HG02852 (cell line): Measurements from ENCODE around the gene OSBPL7.

Experiments used
- ATAC-seq: cut with Tn5 transposase; IDR thresholded peaks from one replicate; pipeline ENCODE4 v1.9.1; 2021; ENCODE audit warnings: mild to moderate bottlenecking, moderate library complexity; ENCODE audit not compliant: unreplicated experiment

The OSBPL7 gene, protein sequence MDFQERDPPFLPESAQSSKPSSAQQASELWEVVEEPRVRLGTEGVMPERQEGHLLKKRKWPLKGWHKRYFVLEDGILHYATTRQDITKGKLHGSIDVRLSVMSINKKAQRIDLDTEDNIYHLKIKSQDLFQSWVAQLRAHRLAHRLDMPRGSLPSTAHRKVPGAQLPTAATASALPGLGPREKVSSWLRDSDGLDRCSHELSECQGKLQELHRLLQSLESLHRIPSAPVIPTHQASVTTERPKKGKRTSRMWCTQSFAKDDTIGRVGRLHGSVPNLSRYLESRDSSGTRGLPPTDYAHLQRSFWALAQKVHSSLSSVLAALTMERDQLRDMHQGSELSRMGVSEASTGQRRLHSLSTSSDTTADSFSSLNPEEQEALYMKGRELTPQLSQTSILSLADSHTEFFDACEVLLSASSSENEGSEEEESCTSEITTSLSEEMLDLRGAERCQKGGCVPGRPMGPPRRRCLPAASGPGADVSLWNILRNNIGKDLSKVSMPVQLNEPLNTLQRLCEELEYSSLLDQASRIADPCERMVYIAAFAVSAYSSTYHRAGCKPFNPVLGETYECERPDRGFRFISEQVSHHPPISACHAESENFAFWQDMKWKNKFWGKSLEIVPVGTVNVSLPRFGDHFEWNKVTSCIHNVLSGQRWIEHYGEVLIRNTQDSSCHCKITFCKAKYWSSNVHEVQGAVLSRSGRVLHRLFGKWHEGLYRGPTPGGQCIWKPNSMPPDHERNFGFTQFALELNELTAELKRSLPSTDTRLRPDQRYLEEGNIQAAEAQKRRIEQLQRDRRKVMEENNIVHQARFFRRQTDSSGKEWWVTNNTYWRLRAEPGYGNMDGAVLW

DNA sequence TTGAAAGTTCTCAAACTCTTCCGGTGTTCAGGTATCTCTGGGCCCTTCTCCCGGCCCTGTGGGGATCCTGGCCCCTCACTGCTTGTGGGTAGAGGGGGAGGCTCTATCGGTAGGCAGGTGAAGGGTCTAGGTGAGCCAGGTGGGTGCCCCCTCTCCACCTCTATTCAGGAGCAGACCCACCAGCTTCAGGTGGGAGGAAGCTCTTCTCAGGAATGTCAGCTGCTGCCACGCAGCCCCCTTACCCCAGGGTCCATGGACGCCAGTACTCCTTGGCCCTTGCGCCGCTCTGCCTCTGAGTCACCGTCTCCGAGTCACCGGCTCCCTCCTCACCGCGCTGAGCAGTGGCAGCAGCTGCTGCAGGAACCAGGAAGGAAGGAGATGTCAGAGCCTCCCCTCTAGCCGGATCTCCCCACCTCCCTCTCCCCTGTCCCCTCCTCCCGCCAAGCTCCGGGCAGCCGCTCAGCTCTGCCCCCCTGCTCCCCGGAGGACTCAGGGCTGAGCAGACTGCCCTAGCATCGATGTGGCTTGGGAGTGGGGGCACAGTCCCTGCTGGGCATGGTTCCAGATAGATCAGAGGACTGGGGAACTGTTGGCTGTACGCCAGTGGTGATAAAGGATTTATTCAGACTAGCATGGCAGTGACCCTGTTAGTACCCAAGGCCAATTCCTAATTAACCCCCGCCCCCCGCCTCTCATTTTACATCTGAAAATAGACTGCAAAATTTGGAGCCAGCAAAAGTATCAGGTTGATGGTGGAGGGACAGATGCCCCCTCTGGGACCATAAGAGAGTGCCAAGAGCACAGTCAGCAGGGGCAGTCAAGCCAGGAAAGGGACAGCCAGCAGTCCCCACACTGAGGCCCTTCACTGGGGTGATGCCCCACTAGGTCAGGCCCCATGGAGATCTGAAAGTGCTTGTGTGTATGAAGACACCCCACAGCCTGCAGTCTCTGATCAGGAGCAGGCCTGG, at the start of gene OSBPL7:
TSS of gene OSBPL7 (minus strand) at position 371 of the 968 bp plus-strand sequence. CDS start 1,516 bp downstream, outside the sequence.
- peak; percentile 85 for ATAC-seq

DNA sequence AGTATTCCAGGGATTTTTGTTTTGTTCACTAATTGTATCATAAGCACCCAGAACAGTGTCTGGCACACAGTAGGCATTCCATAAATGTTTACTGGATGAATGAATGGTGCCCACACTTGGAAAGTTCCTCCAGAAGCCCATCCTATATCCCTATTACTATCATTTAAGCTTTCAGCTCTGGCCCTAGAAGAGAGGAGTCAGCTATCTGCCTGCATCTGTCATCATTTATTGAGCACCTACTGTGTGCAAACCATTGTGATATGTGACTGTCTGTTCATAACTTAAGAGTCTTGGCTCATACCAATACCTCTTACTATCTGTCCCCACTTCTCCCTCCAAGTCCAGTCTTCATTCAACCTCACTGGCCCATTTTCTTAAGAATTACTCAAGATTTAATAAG, 49.5 kb upstream of the OSBPL7 start:
- ATAC-seq, result no peak

DNA sequence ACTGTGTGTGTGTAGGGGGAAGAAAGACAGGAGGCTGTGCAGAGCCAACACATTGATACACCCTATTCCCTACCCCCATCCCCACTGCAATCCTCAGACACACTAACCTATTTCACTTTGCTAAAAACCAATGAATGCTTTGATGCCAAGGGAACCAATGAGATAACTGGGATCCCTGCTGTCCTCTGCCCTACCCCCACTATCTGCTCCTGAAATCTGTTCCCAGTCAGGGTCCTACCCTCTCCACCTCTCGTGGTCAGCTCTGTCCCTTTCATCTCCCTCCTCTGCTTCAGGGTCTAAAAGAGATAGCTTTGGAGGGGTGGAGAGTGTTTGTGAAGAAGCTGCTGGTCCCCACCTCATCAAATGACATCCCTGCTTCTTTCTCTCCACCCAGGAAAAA, 48.5 kb upstream of the OSBPL7 start:
- ATAC-seq, result no peak

DNA sequence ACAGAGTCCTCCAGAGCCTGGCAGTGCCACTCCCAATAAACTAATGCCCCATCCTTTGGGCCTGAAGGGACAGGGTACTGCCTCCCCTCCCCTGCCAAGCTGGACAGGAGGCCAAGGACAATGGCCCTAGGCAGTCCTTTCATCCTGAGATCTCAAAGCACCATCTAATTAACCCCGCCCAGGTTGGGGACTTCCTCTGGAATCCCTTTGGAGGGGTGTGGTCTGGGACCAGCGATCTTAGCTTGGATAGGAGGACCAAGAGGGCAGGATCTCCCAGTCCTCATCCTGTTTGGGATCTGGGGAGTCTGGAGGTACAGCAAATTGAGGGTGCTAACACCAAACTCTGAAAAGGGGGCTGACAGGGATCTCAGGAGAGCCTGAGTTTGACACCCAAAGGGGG, 47.5 kb upstream of the OSBPL7 start:
- no peak for ATAC-seq

DNA sequence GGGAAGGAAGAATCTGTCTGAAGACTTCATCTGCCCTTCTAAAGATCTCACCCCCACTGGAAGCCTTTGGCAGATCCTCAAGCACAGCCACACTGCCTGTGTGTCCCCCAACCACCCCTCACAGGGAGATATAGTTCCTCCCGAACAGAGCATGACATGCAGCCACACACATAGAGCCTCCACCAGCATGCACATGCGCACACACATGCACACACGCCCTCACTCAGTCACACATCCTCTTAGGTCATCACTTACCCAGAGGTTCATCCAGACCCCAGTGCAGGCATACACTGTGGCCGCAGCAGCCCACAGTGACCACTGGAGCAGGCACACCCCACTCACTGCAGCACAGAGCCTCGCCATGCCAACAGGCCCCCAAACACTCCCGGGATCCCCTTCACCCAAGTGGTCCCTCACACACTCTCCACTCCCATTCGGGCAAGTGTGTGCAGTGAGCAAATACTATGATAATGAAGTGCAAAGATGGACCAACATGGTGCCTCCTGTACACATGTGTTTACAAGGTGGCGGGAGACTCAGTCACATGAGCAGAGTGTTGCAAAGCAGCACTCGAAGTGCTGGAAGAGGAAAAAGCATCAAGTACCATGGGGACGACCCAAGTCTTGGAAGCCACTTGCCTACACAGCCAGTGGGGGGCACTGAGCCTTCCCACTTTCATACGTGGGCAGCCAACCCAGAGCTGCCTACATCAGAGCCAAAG, 46.4 kb upstream of the OSBPL7 start:
- ATAC-seq, result no peak

DNA sequence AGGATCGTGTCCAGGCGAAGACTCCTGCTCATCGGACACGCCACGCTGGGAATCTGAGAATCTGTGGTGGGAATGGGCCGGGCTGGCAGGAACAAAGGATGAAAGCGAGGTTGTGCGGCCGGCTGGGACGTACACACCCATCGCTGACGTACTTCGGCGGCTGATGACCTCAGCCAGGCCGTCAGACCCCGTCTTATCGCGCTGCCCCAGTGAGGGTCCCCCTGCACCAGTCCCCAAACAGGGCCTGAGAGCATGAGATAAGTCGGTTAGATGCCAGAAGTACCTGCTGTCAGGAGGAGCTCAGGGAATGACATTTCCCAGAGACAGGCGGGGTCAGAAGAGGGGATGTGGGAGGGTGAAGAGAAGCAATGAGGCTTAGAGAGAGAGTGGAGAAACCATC, 45.3 kb upstream of the OSBPL7 start:
- ATAC-seq, result no peak

DNA sequence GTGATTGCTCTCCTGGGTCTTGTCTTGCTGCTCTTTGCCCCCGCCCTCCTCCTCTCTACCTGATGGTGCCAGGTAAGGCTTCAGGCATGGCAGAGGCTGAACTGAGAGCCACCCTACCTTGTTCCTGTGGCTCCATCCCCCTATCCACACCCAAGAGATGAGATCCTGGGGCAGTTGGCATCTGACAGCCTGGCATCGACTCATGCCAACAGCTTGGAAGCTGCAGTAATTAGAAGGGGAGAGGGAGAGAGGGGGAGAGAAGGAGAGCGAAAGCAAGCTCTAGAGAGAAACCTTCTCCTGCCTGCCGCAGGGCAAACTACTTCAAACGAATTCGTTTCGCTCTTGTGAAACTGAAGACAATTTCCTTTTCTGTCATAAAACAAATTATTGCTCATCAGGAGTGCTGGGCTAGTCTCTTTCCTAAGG, 43.2 kb upstream of the OSBPL7 start:
- ATAC-seq, result no peak

DNA sequence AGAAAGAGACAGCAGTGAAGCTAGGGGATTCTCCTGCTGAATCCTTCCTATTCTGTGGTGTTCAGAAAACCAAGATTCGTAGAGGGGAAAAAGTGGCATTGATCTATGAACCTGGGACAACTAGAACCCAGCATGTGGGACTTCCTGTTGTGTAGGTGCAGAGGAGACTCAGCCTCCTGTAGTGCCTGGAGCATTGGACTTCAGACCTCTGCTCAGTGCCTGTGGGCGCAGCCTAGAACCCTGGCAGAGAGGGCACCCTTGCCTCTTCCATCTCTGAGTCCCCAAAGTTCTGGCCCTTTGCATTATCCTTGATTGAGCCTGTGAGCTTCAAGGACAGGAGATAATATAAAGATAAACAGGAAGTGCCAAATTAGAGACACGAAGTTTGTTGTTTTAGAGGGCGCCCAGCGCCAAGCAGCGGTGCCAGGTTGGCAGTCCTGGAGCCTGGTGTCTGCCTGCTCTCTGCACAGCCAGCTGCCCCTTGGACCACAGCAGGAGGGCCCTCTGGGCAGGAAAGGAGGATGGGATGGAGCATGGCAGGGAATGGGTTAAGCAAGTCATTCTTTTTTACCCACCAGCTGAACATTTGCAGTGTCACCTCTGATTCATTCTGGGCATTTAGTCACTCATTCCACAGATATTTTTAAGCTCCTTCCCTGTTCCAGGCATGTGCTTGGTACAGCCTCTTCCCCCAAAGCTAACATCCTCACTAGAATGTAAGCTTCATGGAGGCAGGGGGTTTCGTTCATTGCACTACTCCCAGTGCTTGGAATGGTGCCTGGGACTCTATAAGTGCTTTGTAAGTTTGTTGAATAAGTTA, 41.2 kb upstream of the OSBPL7 start:
- no peak for ATAC-seq

DNA sequence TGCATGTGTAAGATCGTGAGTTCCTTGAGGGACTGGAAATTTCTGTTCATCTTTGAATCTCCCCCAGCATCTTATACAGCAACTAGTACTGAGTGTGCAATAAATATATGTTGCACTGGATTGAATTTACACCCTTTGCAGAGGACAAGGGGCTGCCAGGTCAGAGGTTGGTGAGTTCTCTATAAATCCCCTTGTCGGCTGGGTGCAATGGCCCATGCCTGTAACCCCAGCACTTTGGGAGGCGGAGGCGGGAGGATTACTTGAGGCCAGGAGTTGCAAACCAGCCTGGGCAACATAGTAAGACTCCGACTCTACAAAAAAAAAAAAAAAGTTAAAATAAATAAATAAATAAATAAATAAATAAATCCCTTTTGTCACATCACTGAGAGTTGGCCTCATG, 38.8 kb upstream of the OSBPL7 start:
- ATAC-seq, result no peak

DNA sequence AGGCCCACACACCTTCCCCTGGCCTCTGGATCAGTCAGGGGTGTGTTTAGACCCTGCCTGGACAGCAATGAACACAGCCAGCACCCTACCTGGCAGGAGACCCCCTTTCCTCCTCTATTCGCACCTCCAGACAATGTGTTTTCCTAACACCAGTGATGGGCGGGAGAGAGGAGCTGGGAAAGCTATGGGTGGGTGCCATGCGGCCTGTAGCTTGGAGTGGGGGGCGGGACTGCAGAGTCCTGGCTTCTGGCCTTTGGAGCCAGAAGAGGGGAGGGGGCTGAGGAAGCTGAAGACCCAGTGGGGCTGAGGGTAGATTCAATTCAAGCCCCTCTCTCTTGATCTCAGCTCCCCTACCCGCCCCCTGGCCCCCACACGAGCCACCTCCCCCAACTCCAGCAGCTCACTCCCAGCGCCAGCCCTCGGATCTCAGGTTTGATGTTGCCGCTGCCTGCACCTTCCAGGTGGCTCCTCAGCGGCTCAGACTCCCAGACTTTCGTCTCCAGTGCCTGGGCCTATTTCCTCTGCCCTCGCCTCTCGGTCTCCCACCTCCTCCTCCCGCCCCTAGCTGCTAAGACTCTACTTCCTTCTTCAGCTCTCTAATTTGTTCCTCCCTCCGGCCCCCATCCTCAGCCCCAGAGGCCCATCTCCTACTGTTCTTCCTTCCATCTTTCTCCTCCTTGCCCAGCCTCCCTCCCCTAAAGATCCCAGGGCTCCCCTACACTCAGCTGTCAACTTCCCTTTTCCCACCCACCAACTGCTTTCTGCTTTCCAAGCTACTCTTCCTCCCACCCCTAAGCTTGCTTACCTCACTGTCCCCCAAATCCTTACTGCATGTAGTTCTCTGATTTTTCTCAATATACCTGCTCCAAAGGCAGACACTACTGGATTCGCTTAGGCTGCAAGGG, 36.2 kb upstream of the OSBPL7 start:
- no peak for ATAC-seq

DNA sequence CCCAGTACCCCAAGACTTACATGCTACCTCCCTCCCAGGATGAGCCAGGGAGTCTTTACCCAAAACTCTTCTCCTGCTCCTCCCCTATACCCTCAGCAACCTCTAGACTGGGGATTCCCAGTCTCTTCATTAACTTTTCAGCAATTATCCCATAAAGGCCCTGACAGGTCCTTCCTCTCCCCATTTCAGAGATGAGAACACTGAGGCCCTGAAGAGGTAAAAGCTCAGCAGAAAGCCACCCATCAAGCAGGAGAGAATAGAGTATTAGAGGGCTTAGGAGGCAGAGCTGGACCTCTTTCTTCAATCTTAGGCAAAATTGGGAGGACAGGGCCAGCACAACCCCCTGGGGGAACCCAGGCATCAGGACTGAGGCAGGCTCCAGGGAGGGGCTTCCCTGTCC, 35.2 kb upstream of the OSBPL7 start:
- no peak for ATAC-seq

DNA sequence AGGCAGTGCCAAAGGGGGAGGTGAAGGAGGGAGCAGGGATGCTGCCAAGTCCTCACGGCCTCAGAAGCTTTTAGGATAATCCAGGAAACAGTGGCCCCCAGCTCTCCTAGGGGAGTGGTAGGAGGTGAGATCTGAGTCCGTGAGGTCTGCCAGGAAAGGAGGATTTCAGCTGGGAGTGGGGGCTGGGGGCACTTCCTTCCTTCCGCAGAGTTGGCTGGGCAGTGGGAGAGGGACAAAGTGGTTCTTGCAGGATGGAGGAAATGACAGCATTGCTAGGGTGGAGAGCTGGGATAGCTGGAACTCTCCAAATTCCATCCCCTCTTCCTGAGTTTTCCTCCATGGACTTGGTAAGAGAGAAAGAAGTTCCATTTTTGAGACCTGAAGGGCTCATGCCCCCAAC, 34.1 kb upstream of the OSBPL7 start:
- ATAC-seq, result no peak

DNA sequence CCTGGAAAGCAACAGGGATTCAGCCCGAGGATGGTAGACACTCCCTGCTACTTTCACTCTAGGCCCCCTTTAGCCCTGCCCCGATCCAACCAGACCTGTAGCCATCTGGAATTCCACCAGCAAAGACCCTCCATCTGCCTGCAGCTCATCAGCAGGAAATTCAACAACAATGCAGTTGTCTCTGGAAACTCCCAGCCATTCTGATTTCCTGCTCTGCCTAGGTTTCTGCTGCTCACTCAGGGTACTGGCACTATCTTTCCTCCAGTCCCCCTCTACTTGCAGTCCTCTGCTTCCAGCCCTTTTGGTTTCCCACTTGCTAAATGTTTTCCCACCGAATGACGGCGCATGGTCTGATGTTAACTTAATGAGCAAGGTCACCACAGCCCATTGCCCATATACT, 32.0 kb upstream of the OSBPL7 start:
- ATAC-seq, result no peak

DNA sequence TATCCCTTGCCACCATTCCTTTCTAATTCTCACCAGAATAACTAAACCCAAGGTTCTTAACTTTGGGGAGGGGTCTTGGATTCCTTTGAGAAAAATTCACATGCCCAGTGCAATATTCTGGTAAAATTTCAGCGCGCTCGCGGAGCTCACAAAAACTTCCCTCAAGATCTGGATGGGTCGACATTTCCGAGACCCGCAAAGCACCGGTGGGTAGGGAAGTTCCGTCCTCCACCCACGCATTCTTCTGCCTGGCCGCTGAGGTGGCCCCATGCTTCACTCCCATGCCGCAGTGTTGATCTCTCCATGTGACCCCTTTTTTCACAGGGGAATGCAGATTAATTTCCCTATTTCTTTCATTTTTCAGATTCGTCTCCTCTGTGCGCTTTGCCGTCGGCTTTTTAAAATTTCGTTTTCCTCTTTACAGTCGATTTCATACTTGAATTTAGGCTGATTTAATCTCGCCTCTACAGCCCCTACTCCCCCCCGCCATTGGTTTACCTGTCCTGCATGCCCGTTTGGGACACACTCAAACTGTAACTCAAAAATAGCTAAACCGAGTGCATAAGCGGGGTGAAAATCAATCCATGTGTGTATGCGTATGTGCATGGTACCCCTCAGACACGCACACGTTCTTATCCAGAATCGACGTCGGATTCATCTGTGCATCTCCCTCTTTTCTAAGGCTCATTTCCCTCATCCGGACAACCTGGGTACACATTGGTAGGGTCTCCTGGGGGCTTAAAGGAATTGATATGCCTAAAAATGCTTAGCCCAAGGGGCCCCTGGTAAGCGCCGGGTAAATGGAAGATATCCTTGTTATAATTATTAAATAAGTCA, 30.7 kb upstream of the OSBPL7 start:
- no peak for ATAC-seq

DNA sequence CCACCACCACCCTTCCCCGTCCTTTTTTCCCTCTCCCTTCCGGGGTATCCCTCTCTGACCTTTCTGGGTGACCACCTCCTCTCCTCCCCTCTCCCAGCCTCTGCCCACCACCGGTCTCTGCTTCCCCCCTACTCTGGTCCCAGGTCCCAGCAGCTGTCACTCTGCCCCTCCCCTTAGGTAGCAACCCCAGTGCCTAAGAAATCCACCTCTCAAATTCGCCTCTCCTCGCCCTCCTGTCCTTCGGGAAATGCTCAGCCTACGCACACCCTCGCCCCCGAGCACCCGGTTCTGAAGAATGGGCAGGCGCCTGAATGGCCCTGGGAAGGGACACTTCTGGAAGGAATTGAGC, 30.1 kb upstream of the OSBPL7 start:
- ATAC-seq, result no peak

DNA sequence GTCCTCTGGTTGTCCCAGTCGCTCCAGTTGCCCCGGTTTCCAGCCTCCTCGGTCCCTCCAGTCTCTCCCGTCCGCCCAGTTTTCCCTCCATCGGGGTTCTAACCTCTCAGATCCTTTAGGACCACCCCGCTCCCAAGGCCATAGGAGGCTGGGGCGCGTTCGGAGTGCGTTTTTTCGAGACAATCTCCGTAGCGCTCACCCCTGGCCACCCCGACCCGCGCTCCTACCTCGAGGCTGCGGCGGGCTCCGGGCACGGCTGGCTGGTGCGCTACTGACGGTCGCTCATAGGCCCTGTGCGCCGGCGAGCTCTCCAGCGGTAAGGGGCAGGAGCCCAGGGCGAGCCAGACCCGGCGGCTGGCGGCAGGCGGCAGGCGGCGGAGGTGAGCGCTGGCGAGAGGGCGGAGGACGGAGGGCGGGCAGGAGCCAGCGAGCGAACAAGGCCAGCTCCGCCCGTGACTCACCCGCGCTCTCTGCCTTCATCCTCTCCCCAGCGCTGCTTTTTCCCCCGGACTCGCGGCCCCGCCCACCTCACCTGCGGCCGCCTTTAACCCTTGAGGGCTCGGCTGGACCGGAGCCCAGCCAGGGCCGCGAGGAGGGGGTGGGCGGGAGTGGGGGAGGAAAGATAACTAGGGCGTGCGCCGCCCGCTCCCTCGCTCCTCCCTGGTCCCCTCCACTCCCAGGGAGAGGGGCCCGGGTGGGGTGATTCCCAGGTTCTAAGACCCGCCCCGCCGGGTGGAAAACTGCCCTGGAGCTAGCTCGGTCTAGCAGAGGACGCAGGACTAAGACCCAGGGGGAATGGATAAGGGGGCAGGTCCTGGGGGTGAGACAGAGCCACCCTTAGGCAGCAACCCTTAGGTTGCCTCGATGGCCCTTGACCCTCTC, 29.3 kb upstream of the OSBPL7 start, which contains the start of gene SP6:
TSS of gene SP6 (minus strand) at position 472 of the 882 bp plus-strand sequence. CDS start 2,734 bp downstream, outside the sequence.
- no peak for ATAC-seq

DNA sequence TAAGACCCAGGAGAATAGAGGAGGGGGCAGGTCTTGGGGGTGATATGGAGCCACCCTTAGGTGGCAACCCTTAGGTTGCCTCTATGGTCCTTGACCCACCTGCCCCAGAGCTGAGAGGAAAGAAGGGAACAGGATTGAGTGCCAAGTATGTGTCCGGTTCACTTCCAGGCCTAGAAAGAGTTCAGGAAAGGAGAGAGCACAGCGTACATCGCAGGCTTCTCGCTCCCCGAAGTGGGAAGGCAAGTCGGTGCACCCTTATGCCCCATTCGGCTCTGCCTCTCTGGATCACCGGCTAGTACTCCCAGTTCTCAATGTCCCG, 28.7 kb upstream of the OSBPL7 start:
- no peak for ATAC-seq
